Measurements from ENCODE around the gene PTPRE. TPM values are rescaled to one million over a fixed set of nuclear protein-coding genes. Genes with fewer than 3 reads are reported as not detected.

PTPRE gene
- total RNA-seq, 2 experiments from 2014 or later, result 26.8 to 37.3 TPM

DNA sequence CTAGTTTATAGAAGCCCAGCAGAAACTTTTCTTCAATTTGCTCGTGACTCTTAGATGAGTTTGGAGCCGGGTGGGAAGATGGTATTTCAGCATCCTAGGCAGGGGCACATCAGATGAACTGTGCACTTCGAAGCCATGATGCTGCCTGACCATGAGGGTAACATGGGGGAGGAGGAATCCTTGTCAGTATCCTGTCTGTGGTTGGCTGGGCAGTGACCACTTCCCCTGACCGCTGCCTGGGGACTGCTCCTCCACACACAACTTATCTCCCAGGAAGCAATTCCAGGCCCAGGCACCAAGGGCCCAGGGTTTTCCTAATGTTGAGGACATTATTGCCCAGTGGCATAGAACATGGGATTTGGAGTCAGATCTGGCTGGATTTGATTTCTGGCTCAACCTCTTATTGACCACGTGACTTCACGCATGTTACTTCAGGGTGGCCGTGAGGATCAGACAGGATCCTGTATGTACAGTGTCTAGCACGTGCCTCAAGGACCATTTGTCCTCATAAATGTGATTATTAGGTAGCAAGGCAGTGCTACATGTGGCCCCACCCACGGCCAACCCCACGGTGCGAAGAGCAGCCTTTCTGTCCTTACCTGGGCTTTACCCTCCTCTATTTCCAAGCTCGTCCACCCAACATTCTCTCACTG is 65.2 kb downstream of the PTPRE start:
- Mint-ChIP-seq H3K4me1 (no peaks in the 10 kb centered on the region), H3K27ac (no peak overlapping the region), H3K27me3 (peaks cover 24% of the 10 kb centered on the region), H3K4me3 (no peak overlapping the region), H3K36me3 (no peaks in the 10 kb centered on the region), H3K9me3 (no peaks in the 10 kb centered on the region)
- DNase-seq (no peak), ATAC-seq (ENCODE audit: low read depth) (no peak)
- POLR2A ChIA-PET, result no interaction called here

DNA sequence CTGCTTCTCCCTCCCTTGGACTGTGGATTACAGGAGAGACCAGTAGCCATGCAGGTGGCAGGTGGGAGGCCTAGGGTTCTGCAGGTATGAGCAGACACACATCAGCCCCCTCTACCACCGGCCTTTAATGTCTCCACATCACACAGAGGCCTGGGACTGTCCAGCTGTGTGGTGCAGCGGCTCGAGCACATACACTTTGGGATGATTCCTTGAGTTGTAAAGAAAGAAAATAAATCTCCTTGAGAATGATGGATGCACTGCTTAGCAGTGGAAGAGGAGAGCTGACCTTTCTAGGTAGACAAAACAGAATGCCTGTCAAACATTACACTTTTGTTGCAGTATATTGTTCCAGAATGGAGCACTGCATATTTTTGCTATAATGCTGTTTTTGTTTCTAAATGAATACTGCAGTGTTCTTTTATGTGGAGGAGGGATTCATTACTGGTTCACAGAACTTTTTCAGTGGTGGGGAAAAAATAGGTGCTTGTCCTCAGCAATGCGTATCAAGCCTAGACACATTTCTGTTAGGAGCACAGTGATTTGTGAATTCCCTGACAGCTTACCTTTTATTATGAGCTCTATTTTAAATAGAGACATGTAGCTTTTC is 66.0 kb downstream of the PTPRE start:
- H3K27me3 Mint-ChIP-seq, result peaks cover 24% of the 10 kb centered on the region
- DNase-seq (no peak), ATAC-seq (ENCODE audit: low read depth) (no peak)
- H3K27ac Mint-ChIP-seq, result no peak overlapping the region
- no peaks in the 10 kb centered on the region for H3K9me3 Mint-ChIP-seq
- H3K4me3 Mint-ChIP-seq, result no peak overlapping the region
- POLR2A ChIA-PET, result no interaction called here
- H3K36me3 Mint-ChIP-seq, result no peaks in the 10 kb centered on the region
- peaks cover 3% of the 10 kb centered on the region for H3K4me1 Mint-ChIP-seq

DNA sequence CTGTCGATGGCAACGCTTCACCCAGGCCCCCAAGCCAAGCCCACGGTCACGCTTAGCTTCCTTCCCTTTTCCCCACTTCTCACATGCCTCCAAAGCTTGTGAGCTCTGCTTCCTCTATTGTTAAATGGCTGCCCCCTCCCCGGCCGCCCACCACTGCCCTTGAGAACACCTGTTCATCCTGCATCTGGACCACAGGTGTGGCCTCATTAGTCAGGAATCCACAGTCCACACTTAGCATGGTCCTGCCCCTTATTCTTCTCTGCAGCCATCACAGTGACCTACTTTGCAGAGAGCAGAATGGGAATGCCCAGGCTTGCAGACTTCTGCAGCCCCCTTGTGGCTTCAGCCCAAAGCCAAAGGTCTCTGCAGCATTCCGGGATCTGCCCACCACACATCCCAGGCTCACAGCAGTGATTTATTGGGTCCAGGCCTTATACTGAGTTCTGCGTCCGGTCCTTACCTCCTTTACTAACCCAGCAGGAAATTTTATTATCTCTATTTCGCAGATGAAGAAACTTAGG is 66.9 kb downstream of the PTPRE start:
- no peak overlapping the region for H3K4me3 Mint-ChIP-seq
- H3K27ac Mint-ChIP-seq, result no peak overlapping the region
- H3K4me1 Mint-ChIP-seq, result peaks cover 3% of the 10 kb centered on the region
- no peaks in the 10 kb centered on the region for H3K36me3 Mint-ChIP-seq
- DNase-seq, result no peak
- peaks cover 24% of the 10 kb centered on the region for H3K27me3 Mint-ChIP-seq
- POLR2A ChIA-PET, result no interaction called here
- no peak for ATAC-seq (ENCODE audit: low read depth)
- no peaks in the 10 kb centered on the region for H3K9me3 Mint-ChIP-seq

GRCh38 chr10:127974911-127975310 is 68.0 kb downstream of the PTPRE start:
- Mint-ChIP-seq H3K27ac (no peak overlapping the region), H3K27me3 (peaks cover 24% of the 10 kb centered on the region), H3K36me3 (no peaks in the 10 kb centered on the region), H3K4me3 (no peak overlapping the region), H3K9me3 (peaks cover 5% of the 10 kb centered on the region), H3K4me1 (peaks cover 4% of the 10 kb centered on the region)
- no peak for ATAC-seq (ENCODE audit: low read depth)
- no peak for DNase-seq
- POLR2A ChIA-PET, result no interaction called here

GRCh38 chr10:127976286-127976685 is 69.4 kb downstream of the PTPRE start:
- no peak overlapping the region for H3K27ac Mint-ChIP-seq
- POLR2A ChIA-PET, result no interaction called here
- peaks cover 7% of the 10 kb centered on the region for H3K9me3 Mint-ChIP-seq
- DNase-seq, result no peak
- no peak overlapping the region for H3K4me3 Mint-ChIP-seq
- no peak for ATAC-seq (ENCODE audit: low read depth)
- no peaks in the 10 kb centered on the region for H3K36me3 Mint-ChIP-seq
- peaks cover 4% of the 10 kb centered on the region for H3K4me1 Mint-ChIP-seq
- peaks cover 24% of the 10 kb centered on the region for H3K27me3 Mint-ChIP-seq

GRCh38 chr10:127976701-127977356 is 69.9 kb downstream of the PTPRE start:
- POLR2A ChIA-PET, result no interaction called here
- no peak overlapping the region for H3K27ac Mint-ChIP-seq
- H3K27me3 Mint-ChIP-seq, result peaks cover 26% of the 10 kb centered on the region
- no peak overlapping the region for H3K4me3 Mint-ChIP-seq
- DNase-seq, result no peak
- peaks cover 4% of the 10 kb centered on the region for H3K4me1 Mint-ChIP-seq
- peaks cover 7% of the 10 kb centered on the region for H3K9me3 Mint-ChIP-seq
- H3K36me3 Mint-ChIP-seq, result no peaks in the 10 kb centered on the region
- ATAC-seq (ENCODE audit: low read depth), result no peak

DNA sequence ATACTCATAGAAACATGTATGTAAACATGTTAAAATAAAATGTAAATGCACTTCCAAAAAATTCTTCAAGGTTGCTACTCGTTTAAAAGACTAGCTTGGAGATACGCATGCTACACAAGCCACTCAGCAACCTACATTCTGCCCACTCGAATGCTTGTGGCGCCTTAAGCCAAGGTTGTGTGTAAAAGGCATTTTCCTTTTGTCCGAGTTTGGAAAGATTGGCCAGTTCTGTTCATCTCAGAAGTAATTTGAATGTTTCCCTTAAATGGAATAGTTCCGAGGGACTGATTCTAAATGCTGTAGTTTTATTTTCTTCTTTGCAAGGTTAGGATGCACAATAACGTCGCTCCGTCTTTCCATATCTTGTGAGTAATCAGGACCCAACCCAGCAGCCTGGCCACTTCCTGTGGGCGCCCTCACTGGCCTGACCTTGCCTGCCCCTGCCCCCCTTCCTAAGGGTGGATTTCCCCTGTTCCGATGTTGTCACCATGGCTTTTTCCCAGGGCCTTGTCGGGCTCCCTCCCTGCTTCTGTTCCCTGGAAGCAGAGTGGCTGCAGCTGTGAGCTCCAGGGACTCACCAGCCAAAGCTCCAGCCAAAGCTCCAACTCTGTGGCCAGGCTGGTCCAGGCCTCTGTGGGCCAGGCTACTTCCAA is 70.6 kb downstream of the PTPRE start:
- Mint-ChIP-seq H3K4me1 (peaks cover 4% of the 10 kb centered on the region), H3K9me3 (peaks cover 7% of the 10 kb centered on the region), H3K36me3 (no peaks in the 10 kb centered on the region), H3K27me3 (peaks cover 26% of the 10 kb centered on the region), H3K4me3 (no peak overlapping the region), H3K27ac (no peak overlapping the region)
- no peak for ATAC-seq (ENCODE audit: low read depth)
- no peak for DNase-seq
- POLR2A ChIA-PET, result no interaction called here

- no peak for DNase-seq
- POLR2A ChIA-PET, result no interaction called here
- Mint-ChIP-seq H3K4me3 (no peak overlapping the region), H3K36me3 (no peaks in the 10 kb centered on the region), H3K4me1 (peaks cover 4% of the 10 kb centered on the region), H3K27me3 (peaks cover 29% of the 10 kb centered on the region), H3K27ac (no peak overlapping the region), H3K9me3 (peaks cover 7% of the 10 kb centered on the region)
- no peak for ATAC-seq (ENCODE audit: low read depth)
Observed at GRCh38 chr10:127978481-127978880, 71.6 kb downstream of the PTPRE start.

GRCh38 chr10:127979045-127979444 is 72.1 kb downstream of the PTPRE start:
- Mint-ChIP-seq H3K4me3 (no peak overlapping the region), H3K4me1 (peaks cover 4% of the 10 kb centered on the region), H3K27me3 (peaks cover 23% of the 10 kb centered on the region), H3K9me3 (peaks cover 7% of the 10 kb centered on the region), H3K36me3 (no peaks in the 10 kb centered on the region), H3K27ac (no peak overlapping the region)
- ATAC-seq (ENCODE audit: low read depth), result no peak
- POLR2A ChIA-PET, result no interaction called here
- DNase-seq, result no peak

- Mint-ChIP-seq H3K4me3 (no peak overlapping the region), H3K4me1 (peaks cover 4% of the 10 kb centered on the region), H3K36me3 (no peaks in the 10 kb centered on the region), H3K9me3 (peaks cover 7% of the 10 kb centered on the region), H3K27ac (no peak overlapping the region), H3K27me3 (peaks cover 18% of the 10 kb centered on the region)
- no peak for DNase-seq
- POLR2A ChIA-PET, result no interaction called here
- ATAC-seq (ENCODE audit: low read depth), result no peak
Observed at GRCh38 chr10:127979566-127979965, 72.7 kb downstream of the PTPRE start.

GRCh38 chr10:127980898-127981297 is 74.0 kb downstream of the PTPRE start:
- peaks cover 4% of the 10 kb centered on the region for H3K4me1 Mint-ChIP-seq
- peaks cover 11% of the 10 kb centered on the region for H3K27me3 Mint-ChIP-seq
- POLR2A ChIA-PET, result no interaction called here
- H3K9me3 Mint-ChIP-seq, result peaks cover 7% of the 10 kb centered on the region
- H3K36me3 Mint-ChIP-seq, result no peaks in the 10 kb centered on the region
- DNase-seq, result no peak
- H3K4me3 Mint-ChIP-seq, result no peak overlapping the region
- no peak for ATAC-seq (ENCODE audit: low read depth)
- H3K27ac Mint-ChIP-seq, result no peak overlapping the region

- POLR2A ChIA-PET, result no interaction called here
- ATAC-seq (ENCODE audit: low read depth), result no peak
- H3K27ac Mint-ChIP-seq, result no peak overlapping the region
- no peaks in the 10 kb centered on the region for H3K36me3 Mint-ChIP-seq
- DNase-seq, result no peak
- H3K9me3 Mint-ChIP-seq, result peaks cover 7% of the 10 kb centered on the region
- peaks cover 6% of the 10 kb centered on the region for H3K27me3 Mint-ChIP-seq
- peaks cover 3% of the 10 kb centered on the region for H3K4me1 Mint-ChIP-seq
- no peak overlapping the region for H3K4me3 Mint-ChIP-seq
Observed at GRCh38 chr10:127982601-127983000, 75.7 kb downstream of the PTPRE start.

GRCh38 chr10:127983344-127984100 is 76.6 kb downstream of the PTPRE start:
- Mint-ChIP-seq H3K9me3 (peaks cover 7% of the 10 kb centered on the region), H3K36me3 (no peaks in the 10 kb centered on the region), H3K4me3 (no peak overlapping the region), H3K27me3 (peaks cover 6% of the 10 kb centered on the region), H3K27ac (no peak overlapping the region), H3K4me1 (peaks cover 1% of the 10 kb centered on the region)
- DNase-seq (no peak), ATAC-seq (ENCODE audit: low read depth) (no peak)
- POLR2A ChIA-PET, result interaction anchor here (0.7 kb wide), 1 partner anchor 126 kb away, joined by 3 read pairs; no protein-coding TSS in a partner anchor
